NB4 (cell line): ENCODE results near the gene MLC1.

Experiments used
- DNase-seq: peaks from one replicate; pipeline ENCODE4 v3.0.0; 2010; ENCODE audit warnings: low read depth
- H3K4me3 ChIP-seq: one replicate; pipeline ENCODE4 v1.5.1; 2011; ENCODE audit warnings: mild to moderate bottlenecking, low read depth, low read length, moderate library complexity
- MYC ChIP-seq: IDR thresholded peaks from 2 replicates; pipeline ENCODE4 v1.6.1; 2011; ENCODE audit warnings: low read depth, low read length
- POLR2A ChIP-seq: IDR thresholded peaks from 2 replicates; pipeline ENCODE4 v1.6.1; 2011; ENCODE audit warnings: mild to moderate bottlenecking; ENCODE audit not compliant: insufficient read length; ENCODE audit errors: extremely low read depth
- TF ChIP-seq, protein P1 (sequence below): IDR thresholded peaks from one replicate; pipeline ENCODE4 v1.5.1; 2012; ENCODE audit warnings: low read depth, low read length
- TF ChIP-seq, protein P2 (sequence below): IDR thresholded peaks from 2 replicates; pipeline ENCODE4 v1.6.1; 2011; ENCODE audit warnings: low read depth, low read length

Gene MLC1

DNA sequence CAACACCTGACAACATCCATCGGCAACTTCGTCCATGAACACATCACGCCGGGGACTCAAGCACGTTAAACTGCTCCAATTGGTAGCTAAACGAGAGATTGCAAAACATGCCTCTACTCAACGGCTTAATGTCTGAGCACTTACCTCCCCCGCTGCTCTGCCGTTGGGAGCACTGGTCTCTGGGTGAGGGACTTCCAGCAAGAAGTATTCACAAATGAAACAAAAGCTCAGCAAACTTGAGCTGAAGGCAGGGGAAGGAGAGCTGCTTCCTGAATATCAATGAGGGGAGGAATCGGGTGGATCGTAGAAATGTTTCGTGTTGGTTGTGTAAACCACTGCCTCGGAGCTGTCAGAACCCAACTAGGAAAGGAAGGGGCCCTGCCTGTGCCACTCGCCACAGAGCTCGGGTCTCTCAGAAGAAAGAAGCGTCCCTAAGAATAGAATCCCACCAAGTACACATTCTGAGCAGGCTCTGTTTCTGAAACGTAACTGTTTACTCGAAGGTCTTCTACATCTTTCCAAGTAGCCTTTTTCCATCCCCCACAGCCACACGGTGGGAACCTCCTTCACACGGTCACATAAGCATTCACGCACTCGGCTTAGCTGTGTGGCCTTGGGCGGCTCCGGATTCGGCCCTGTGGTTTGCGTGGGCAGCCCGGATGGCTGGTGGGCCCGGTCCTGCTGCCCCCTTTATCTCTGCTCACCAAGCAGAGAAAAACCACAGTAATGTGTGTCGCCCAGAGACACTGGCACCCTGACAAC, at the start of gene MLC1:
Gene MLC1, minus strand, starts transcription at position 216 of the 762 bp plus-strand sequence. CDS start 524 bp downstream, outside the sequence.
- TF ChIP-seq MYC (no peak), POLR2A (peak; percentile 34)
- TF ChIP-seq, protein P1, sequence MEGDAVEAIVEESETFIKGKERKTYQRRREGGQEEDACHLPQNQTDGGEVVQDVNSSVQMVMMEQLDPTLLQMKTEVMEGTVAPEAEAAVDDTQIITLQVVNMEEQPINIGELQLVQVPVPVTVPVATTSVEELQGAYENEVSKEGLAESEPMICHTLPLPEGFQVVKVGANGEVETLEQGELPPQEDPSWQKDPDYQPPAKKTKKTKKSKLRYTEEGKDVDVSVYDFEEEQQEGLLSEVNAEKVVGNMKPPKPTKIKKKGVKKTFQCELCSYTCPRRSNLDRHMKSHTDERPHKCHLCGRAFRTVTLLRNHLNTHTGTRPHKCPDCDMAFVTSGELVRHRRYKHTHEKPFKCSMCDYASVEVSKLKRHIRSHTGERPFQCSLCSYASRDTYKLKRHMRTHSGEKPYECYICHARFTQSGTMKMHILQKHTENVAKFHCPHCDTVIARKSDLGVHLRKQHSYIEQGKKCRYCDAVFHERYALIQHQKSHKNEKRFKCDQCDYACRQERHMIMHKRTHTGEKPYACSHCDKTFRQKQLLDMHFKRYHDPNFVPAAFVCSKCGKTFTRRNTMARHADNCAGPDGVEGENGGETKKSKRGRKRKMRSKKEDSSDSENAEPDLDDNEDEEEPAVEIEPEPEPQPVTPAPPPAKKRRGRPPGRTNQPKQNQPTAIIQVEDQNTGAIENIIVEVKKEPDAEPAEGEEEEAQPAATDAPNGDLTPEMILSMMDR, result no peak
- TF ChIP-seq, protein P2, sequence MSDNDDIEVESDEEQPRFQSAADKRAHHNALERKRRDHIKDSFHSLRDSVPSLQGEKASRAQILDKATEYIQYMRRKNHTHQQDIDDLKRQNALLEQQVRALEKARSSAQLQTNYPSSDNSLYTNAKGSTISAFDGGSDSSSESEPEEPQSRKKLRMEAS, result no peak; the same call in 1 of the 2 replicates
- no peak within 1 kb of the TSS for H3K4me3 ChIP-seq
- peak; percentile 98 for DNase-seq

DNA sequence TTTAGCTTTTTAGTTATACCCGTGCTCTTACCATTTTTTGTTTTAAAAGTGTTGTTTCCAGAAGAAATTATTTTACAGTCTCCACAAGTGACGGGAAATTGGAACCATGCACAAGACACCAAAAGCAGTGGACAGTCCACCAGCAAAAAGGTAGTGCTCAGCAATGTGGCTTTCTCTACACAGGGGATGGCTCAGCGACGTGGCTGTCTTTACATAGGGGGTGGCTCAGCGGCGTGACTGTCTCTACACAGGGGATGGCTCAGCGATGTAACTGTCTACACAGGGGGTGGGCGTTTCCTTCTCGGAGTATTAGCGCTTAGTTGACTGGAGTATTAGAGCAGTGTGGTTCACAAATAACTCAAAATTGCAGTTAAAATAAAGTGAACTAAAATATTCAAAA, 49.3 kb upstream of the MLC1 start:
- no peak overlapping the region for H3K4me3 ChIP-seq
- TF ChIP-seq MYC (no peak), POLR2A (no peak)
- TF ChIP-seq, protein P1, result no peak
- TF ChIP-seq, protein P2, result no peak
- DNase-seq, result no peak

DNA sequence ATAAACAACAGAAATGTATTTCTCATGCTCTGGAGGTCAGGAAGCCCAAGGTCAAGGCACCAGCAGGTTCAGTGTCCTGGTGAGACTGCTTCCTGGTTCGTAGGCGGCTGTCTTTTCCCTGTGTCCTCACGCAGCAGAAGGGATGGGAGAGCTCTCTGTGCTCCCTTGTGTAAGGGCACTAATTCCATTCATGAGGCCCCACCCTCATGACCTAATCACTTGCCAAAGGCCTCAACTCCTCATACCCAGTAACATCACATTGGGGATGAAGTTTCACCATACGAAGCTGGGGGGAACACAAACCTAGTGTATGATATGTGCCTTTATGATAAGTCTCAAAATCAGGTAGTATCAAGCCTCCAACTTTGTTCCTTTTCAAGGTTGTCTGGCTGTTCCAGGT, 46.7 kb upstream of the MLC1 start:
- TF ChIP-seq, protein P1, result no peak
- TF ChIP-seq MYC, result no peak
- TF ChIP-seq, protein P2, result no peak
- no peak for TF ChIP-seq POLR2A
- no peak for DNase-seq
- H3K4me3 ChIP-seq, result no peak overlapping the region

DNA sequence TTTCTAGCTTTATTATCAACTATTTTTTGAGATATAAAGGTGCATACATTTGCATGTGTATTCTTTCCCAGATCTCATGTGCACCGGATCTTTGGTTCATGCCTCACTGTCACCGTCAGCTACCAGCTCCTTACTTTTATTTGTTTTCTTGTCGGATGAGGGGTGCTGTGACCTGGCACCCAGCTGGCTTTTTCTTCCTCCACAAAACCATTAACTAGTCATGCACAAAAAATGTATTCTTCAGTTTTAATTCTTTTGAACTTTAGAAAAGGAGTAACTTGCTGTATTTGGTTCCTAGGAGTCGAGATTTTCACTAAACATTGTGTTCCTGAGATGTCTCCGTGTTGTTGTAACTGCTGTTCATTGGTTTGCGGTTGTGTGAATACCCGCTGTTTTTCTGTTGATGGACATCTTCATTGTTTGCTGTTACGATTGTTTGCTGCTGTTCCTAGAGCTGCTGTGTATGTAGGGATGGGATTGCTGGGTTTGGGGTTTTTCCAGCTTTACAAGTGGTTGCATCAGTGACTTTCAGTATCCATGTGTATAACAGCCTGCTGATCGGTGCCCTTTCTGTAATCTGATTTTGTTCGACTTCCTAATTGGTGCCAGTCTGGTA, 44.0 kb upstream of the MLC1 start:
- TF ChIP-seq, protein P2, result no peak
- TF ChIP-seq POLR2A (no peak), MYC (no peak)
- TF ChIP-seq, protein P1, result no peak
- H3K4me3 ChIP-seq, result no peak overlapping the region
- DNase-seq, result no peak

DNA sequence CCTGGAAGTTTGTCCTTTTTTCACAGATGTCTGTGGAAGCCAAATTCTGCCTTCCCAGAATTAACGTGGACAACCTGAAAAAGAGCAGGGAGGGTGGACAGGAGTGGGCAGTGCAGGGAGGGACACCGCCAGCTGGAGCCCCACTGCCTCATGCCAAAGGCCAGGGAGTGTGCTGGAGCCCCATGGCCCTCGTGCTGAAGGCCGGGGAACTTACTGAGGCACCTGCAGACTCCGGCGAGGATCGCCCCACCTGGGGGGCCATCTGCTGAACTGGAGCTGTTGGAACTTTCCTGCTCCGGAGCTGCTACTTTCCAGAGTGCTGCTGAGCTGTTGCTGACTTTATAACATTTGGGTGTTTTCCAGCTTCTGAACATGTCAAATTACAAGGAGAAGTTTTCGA, 39.8 kb upstream of the MLC1 start:
- TF ChIP-seq, protein P1, result no peak
- TF ChIP-seq POLR2A, result no peak
- no peak for TF ChIP-seq MYC
- TF ChIP-seq, protein P2, result no peak
- no peak overlapping the region for H3K4me3 ChIP-seq
- DNase-seq, result no peak
